Suppressor macrophage (primary cell): ENCODE results near the gene MXD3.
A peak's percentile ranks its signal among the peaks of the same experiment; 100 is the strongest.
"Not testable (repeated sequence)": the region's sequence is repeated elsewhere in the genome, so short reads cannot be mapped to it uniquely, and the experiment has no call there.

ENCODE experiments used
- DNase-seq, 4 experiments: peaks; one replicate each; pipeline ENCODE4 v3.0.0-alpha.2; 2020 to 2022

MXD3 gene

GRCh38 chr5:177343000-177343399 is 31.3 kb upstream of the MXD3 start:
- not testable (repeated sequence) for DNase-seq

- peak in 2 of 4 experiments; percentile 27 to 56 for DNase-seq
Measured at GRCh38 chr5:177339107-177339638, 27.5 kb upstream of the MXD3 start.

- no peak for DNase-seq
Measured at GRCh38 chr5:177338251-177339106, 26.8 kb upstream of the MXD3 start.

GRCh38 chr5:177336603-177337494 is 25.2 kb upstream of the MXD3 start:
- no peak for DNase-seq

- DNase-seq, result peak; percentile 66 to 79 (median 72)
Measured at GRCh38 chr5:177336112-177336511, 24.4 kb upstream of the MXD3 start.

GRCh38 chr5:177335701-177336065 is 24.0 kb upstream of the MXD3 start:
- DNase-seq, result no peak

- no peak for DNase-seq
Measured at GRCh38 chr5:177334781-177335700, 23.3 kb upstream of the MXD3 start.

- DNase-seq, result no peak
Measured at GRCh38 chr5:177334155-177334551, 22.5 kb upstream of the MXD3 start.

GRCh38 chr5:177333420-177334154 is 21.9 kb upstream of the MXD3 start:
- no peak for DNase-seq

- no peak for DNase-seq
Measured at GRCh38 chr5:177332896-177333260, 21.2 kb upstream of the MXD3 start.

- no peak for DNase-seq
Measured at GRCh38 chr5:177332031-177332895, 20.6 kb upstream of the MXD3 start.

- DNase-seq, result no peak
Measured at GRCh38 chr5:177330991-177331842, 19.5 kb upstream of the MXD3 start.

- DNase-seq, result no peak
Measured at GRCh38 chr5:177329883-177330282, 18.2 kb upstream of the MXD3 start.

GRCh38 chr5:177328545-177329231 is 17.0 kb upstream of the MXD3 start:
- no peak for DNase-seq

GRCh38 chr5:177327539-177328522 is 16.1 kb upstream of the MXD3 start:
- DNase-seq, result peak in 3 of 4 experiments; percentile 26 to 53 (median 46)

- DNase-seq, result no peak
Measured at GRCh38 chr5:177325868-177326381, 14.2 kb upstream of the MXD3 start.

GRCh38 chr5:177320879-177321278 is 9.2 kb upstream of the MXD3 start:
- peak; percentile 84 to 91 (median 88) for DNase-seq
